ENCODE measurements around the gene TRAPPC10.

Gene TRAPPC10

DNA sequence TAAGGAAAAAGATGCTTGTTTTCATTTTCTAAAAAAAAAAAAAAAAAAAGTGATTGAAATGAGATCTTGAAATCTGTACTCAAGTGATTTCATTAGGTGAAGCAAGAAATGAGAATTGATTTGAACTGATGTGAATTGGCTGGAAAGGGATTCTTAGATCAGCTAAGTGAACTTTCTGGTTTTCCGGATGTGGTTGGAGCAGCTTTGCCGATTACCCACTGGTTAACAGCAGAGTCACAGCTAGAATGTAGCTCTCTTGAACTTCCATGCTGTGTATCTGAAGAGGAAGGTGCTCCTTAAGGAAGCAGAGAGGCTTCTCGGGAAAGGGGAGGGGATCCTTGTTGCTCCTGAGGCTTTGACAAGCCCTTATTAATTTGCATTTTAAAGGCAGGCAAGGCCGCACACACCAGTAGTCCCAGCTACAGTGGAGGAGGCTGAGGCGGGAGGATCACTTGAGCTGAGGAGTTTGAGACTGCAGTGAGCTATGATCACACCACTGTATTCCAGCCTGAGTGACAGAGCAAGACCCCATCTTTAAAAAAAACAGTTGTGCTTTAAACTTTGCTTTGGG is 66.4 kb downstream of the TRAPPC10 start:
- no CpG with 5 or more reads among the region's 5 CpGs for WGBS (ENCODE audit: insufficient coverage, insufficient read length)
- no peaks in the 10 kb centered on the region for H3K4me1 ChIP-seq (ENCODE audit: control insufficient read depth, insufficient read depth, low read length)
- no peak overlapping the region for H3K4me3 ChIP-seq (ENCODE audit: low read length)
- no peak overlapping the region for H3K27ac ChIP-seq (ENCODE audit: low read length)
- no peak for DNase-seq (ENCODE audit: low read depth, low spot score)
- no peaks in the 10 kb centered on the region for H3K9me3 ChIP-seq (ENCODE audit: control insufficient read depth, insufficient read depth, low read length)
- H3K27me3 ChIP-seq (ENCODE audit: control insufficient read depth, insufficient read depth, low read length) = no peaks in the 10 kb centered on the region
- peaks cover 16% of the 10 kb centered on the region for H3K36me3 ChIP-seq (ENCODE audit: control insufficient read depth, insufficient read depth, low read length)

DNA sequence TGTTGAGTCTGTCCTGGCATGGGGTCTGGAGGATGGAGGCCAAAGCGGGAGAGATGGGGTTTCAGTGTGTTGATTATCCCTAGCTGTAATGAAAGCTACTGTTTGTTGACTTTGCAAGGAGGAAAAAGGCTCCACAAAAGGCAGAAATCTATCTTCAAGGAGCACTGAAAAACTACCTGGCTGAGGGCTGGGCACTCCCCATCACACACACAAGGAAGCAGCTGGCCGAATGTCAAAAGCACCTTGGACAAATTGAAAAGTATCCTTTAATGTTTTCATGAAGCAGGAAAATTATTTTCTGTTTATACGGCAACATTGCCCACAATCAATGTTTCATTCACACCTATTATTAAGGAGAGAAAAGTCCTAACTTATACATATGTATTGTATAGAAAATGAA is 67.3 kb downstream of the TRAPPC10 start:
- no peaks in the 10 kb centered on the region for H3K4me1 ChIP-seq (ENCODE audit: control insufficient read depth, insufficient read depth, low read length)
- no peak overlapping the region for H3K27ac ChIP-seq (ENCODE audit: low read length)
- H3K27me3 ChIP-seq (ENCODE audit: control insufficient read depth, insufficient read depth, low read length) = no peaks in the 10 kb centered on the region
- peaks cover 16% of the 10 kb centered on the region for H3K36me3 ChIP-seq (ENCODE audit: control insufficient read depth, insufficient read depth, low read length)
- no peak overlapping the region for H3K4me3 ChIP-seq (ENCODE audit: low read length)
- no peak for DNase-seq (ENCODE audit: low read depth, low spot score)
- no peaks in the 10 kb centered on the region for H3K9me3 ChIP-seq (ENCODE audit: control insufficient read depth, insufficient read depth, low read length)
- whole genome bisulfite sequencing (ENCODE audit: insufficient coverage, insufficient read length) = no CpG with 5 or more reads among the region's 3 CpGs

DNA sequence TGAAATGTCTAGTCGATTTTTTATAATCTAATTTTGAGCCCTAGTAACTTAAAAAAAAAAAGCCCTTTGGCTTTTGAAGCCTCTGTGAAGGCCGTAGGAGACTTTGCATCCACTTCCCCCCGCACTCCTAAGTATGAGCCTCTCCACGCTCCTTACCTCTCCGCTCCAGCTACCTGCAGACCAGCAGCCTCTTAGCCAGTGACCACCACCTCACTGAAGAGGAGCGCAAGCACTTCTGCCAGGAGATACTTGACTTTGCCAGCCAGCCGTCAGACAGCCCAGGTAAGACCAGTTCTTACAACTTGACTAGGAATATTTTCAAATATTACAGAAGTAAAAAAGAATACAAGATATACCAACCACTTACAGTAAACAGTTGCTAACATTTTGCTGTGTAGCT is 67.7 kb downstream of the TRAPPC10 start:
- peaks cover 16% of the 10 kb centered on the region for H3K36me3 ChIP-seq (ENCODE audit: control insufficient read depth, insufficient read depth, low read length)
- no peaks in the 10 kb centered on the region for H3K4me1 ChIP-seq (ENCODE audit: control insufficient read depth, insufficient read depth, low read length)
- WGBS (ENCODE audit: insufficient coverage, insufficient read length) = no CpG with 5 or more reads among the region's 7 CpGs
- no peaks in the 10 kb centered on the region for H3K9me3 ChIP-seq (ENCODE audit: control insufficient read depth, insufficient read depth, low read length)
- DNase-seq (ENCODE audit: low read depth, low spot score) = no peak
- H3K27ac ChIP-seq (ENCODE audit: low read length) = no peak overlapping the region
- no peaks in the 10 kb centered on the region for H3K27me3 ChIP-seq (ENCODE audit: control insufficient read depth, insufficient read depth, low read length)
- no peak overlapping the region for H3K4me3 ChIP-seq (ENCODE audit: low read length)

DNA sequence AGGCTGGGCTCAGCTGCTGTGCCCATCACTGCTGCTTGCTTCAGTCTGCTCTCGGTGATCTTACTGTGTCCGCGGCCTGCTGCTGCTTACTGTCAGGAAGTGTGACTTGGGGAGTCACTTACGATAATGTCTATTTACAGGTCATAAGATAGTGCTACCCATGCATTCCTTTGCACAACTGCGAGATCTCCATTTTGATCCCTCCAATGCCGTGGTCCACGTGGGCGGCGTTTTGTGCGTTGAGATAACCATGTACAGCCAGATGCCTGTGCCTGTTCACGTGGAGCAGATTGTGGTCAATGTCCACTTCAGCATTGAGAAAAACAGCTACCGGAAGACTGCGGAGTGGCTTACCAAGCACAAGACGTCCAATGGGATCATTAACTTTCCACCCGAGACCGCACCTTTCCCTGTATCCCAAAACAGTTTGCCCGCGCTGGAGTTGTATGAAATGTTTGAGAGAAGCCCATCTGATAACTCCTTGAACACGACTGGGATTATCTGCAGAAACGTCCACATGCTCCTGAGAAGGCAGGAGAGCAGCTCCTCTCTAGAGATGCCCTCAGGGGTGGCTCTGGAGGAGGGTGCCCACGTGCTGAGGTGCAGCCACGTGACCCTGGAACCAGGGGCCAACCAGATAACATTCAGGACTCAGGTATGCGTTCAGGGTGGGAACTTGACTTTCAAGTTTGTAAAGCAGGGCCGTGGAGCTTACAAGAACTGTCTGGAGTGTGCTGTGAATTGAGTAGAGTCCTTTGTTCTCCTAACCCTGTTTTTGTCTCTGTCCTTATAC is 70.7 kb downstream of the TRAPPC10 start:
- Histone ChIP-seq H3K4me3 (ENCODE audit: low read length) (no peak overlapping the region), H3K27ac (ENCODE audit: low read length) (no peak overlapping the region), H3K9me3 (ENCODE audit: control insufficient read depth, insufficient read depth, low read length) (no peaks in the 10 kb centered on the region), H3K36me3 (ENCODE audit: control insufficient read depth, insufficient read depth, low read length) (peaks cover 29% of the 10 kb centered on the region), H3K4me1 (ENCODE audit: control insufficient read depth, insufficient read depth, low read length) (no peaks in the 10 kb centered on the region; the same call in 1 of the 2 replicates), H3K27me3 (ENCODE audit: control insufficient read depth, insufficient read depth, low read length) (no peaks in the 10 kb centered on the region)
- WGBS (ENCODE audit: insufficient coverage, insufficient read length) = no CpG with 5 or more reads among the region's 24 CpGs
- DNase-seq (ENCODE audit: low read depth, low spot score) = no peak

DNA sequence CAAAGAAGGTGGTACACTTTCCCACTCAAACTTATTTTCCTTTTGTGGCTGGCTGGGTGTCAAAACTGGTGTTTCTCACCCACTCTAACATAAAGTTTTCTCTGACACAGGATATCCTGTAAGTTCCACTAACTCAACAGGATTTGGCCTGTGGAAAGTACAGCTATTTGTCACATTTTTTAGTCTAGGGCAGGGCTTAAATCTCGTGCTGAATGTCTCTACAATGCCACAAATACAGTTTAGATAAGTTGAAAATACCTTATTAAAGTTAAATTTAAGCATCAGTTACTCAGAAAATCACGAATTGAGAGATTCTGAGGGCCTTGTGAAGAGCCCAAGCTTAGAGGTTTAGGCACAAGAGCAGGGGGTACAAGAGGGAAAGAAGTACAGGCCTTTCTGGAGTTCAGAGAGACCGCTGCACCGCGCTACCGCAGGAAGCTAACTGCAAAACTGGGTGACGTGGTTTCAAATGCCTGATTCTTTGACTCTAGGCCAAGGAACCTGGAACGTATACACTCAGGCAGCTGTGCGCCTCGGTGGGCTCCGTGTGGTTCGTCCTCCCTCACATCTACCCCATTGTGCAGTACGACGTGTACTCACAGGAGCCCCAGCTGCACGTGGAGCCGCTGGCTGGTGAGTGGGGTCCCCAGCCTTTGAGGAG is 71.7 kb downstream of the TRAPPC10 start:
- Histone ChIP-seq H3K27ac (ENCODE audit: low read length) (no peak overlapping the region), H3K4me1 (ENCODE audit: control insufficient read depth, insufficient read depth, low read length) (no peaks in the 10 kb centered on the region; the same call in 1 of the 2 replicates), H3K9me3 (ENCODE audit: control insufficient read depth, insufficient read depth, low read length) (no peaks in the 10 kb centered on the region), H3K27me3 (ENCODE audit: control insufficient read depth, insufficient read depth, low read length) (no peaks in the 10 kb centered on the region), H3K36me3 (ENCODE audit: control insufficient read depth, insufficient read depth, low read length) (peaks cover 33% of the 10 kb centered on the region), H3K4me3 (ENCODE audit: low read length) (no peak overlapping the region)
- DNase-seq (ENCODE audit: low read depth, low spot score) = no peak
- WGBS (ENCODE audit: insufficient coverage, insufficient read length) = no CpG with 5 or more reads among the region's 16 CpGs

DNA sequence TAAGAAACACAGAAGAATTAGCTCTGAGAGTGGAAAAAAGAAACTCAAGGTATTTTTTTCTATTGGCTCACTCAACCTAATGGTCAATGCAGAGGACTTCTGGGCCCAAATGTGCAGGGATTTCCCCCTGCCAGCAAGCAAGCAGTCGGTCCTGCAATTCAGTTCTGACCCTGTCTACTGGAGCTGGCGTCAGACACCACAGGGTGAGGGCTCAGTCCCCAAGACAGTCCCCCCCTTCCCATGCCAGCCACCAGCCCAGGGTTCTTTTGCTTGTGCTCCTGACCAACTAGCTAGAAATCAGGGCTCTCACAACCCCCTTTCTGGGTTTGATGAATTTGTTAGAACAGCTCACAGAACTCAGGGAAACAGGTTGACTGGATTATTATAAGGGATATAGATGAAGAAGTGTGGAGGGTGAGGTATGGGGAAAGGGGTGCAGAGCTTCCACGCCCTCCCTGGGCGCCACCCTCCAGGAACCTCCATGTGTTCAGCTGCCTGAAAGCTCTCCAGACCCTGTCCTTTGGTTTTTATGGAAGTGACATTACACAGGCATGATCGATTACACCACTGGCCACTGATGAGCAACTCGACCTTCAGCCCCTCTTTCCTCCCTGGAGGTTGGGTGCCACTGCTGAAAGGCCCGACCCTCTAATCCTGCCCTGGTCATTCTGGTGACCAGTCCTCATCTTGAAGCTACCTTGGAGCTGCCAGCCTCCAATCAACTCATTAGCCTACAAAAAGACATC is 72.6 kb downstream of the TRAPPC10 start:
- Histone ChIP-seq H3K4me1 (ENCODE audit: control insufficient read depth, insufficient read depth, low read length) (no peaks in the 10 kb centered on the region; the same call in 1 of the 2 replicates), H3K27ac (ENCODE audit: low read length) (no peak overlapping the region), H3K36me3 (ENCODE audit: control insufficient read depth, insufficient read depth, low read length) (peaks cover 34% of the 10 kb centered on the region), H3K4me3 (ENCODE audit: low read length) (no peak overlapping the region), H3K9me3 (ENCODE audit: control insufficient read depth, insufficient read depth, low read length) (no peaks in the 10 kb centered on the region), H3K27me3 (ENCODE audit: control insufficient read depth, insufficient read depth, low read length) (no peaks in the 10 kb centered on the region)
- no CpG with 5 or more reads among the region's 7 CpGs for WGBS (ENCODE audit: insufficient coverage, insufficient read length)
- no peak for DNase-seq (ENCODE audit: low read depth, low spot score)

DNA sequence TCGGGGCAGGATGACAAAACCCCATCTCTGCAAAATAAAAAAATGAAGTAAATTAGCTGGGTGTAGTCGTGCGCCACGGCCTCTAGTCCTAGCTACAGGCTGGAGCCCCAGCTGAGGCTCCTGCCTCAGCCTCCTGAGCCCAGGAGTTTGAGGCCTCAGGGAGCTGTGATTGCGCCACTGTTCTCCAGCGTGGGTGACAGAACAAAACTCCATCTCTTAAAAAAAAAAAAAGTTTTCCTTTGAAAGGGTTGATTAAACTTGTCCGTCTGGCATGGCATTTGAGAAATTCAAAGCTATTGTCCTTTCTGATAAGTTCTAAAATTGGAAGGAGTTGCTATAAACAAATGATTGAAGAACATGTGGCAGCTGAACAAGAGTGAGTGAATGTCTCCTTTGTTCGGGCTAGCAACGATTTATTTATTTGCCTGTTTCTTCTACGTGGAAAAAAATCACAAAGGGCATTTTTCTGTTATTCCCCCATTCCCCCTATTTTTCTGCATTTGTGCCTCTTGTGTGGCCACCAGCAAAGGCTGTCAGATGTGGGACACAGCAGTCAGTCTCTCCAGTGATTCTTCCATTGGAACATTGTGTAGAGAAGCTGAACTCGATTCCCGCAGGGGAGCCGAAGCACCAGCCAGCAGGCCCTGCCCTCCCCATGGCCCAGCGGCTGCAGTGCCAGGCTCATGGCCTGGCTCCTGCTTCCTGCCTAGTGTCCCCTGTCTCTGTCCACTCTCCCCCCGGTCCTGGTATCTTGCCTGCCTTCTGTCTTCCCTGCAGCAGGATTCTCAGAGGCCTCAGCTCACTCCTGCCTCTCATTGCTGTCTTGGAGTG is 73.6 kb downstream of the TRAPPC10 start:
- H3K4me3 ChIP-seq (ENCODE audit: low read length) = no peak overlapping the region
- no peaks in the 10 kb centered on the region for H3K27me3 ChIP-seq (ENCODE audit: control insufficient read depth, insufficient read depth, low read length)
- H3K9me3 ChIP-seq (ENCODE audit: control insufficient read depth, insufficient read depth, low read length) = no peaks in the 10 kb centered on the region
- WGBS (ENCODE audit: insufficient coverage, insufficient read length) = no CpG with 5 or more reads among the region's 15 CpGs
- peaks cover 38% of the 10 kb centered on the region for H3K36me3 ChIP-seq (ENCODE audit: control insufficient read depth, insufficient read depth, low read length)
- H3K4me1 ChIP-seq (ENCODE audit: control insufficient read depth, insufficient read depth, low read length) = no peaks in the 10 kb centered on the region; the same call in 1 of the 2 replicates
- DNase-seq (ENCODE audit: low read depth, low spot score) = no peak
- H3K27ac ChIP-seq (ENCODE audit: low read length) = no peak overlapping the region

DNA sequence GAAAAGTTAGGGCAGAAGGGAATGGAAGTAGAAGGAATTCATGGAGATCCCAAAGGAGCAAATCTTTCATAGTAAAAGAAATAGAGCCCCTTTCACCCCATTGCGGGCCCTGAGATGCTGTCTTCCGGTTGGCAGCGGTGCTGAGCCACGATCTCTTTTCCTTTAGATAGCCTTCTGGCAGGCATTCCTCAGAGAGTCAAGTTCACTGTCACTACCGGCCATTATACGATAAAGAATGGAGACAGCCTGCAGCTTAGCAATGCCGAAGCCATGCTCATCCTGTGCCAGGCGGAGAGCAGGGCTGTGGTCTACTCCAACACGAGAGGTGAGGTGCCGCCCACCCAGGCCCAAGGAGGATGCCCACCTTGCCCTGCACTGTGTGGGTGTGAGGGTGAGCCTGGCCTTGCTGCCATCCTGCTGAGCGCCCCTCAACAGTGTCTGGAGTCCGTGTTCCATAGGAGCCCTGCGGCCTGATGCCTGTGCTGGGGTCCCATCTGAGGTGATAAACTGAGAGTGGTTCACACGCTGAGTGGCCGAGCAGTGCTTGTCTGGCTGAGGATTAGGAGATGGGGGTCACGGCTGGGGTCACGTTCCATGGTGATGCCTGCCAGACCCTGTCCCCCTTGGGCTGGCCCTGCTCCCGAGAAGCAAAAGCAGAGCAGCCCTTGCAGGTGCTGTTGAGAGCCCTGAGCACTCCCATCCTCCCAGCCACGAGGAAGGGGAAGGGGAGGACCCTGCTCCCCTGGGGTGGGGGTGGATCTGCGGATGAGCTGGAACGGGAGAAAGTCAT is 74.7 kb downstream of the TRAPPC10 start:
- Histone ChIP-seq H3K36me3 (ENCODE audit: control insufficient read depth, insufficient read depth, low read length) (peaks cover 36% of the 10 kb centered on the region), H3K9me3 (ENCODE audit: control insufficient read depth, insufficient read depth, low read length) (no peaks in the 10 kb centered on the region), H3K4me3 (ENCODE audit: low read length) (no peak overlapping the region), H3K27me3 (ENCODE audit: control insufficient read depth, insufficient read depth, low read length) (no peaks in the 10 kb centered on the region), H3K27ac (ENCODE audit: low read length) (no peak overlapping the region), H3K4me1 (ENCODE audit: control insufficient read depth, insufficient read depth, low read length) (no peaks in the 10 kb centered on the region; the same call in 1 of the 2 replicates)
- WGBS (ENCODE audit: insufficient coverage, insufficient read length) = no CpG with 5 or more reads among the region's 21 CpGs
- no peak for DNase-seq (ENCODE audit: low read depth, low spot score)

Measured in iPS DF 6.9 (cell line).